ENCODE data around the gene SLC6A11. TPM values are rescaled to one million over a fixed set of nuclear protein-coding genes. Genes with fewer than 3 reads are reported as not detected.

The SLC6A11 gene
- total RNA-seq, 1 experiment from 2014 or later, result 1.5 TPM

- H3K9me3 ChIP-seq (ENCODE audit: control insufficient read depth, low read depth, low read length), result no peaks in the 10 kb centered on the region
- Mint-ChIP-seq H3K36me3 (ENCODE audit: insufficient read depth in 1 of 3, low read depth in 3 of 3) (no peaks in the 10 kb centered on the region), H3K27ac (no peak overlapping the region), H3K4me1 (peaks cover 0 to 4% of the 10 kb centered on the region in 2 experiments; a peak in 1 of 4 replicates), H3K4me3 (no peak overlapping the region), H3K27me3 (ENCODE audit: low read depth) (peaks cover 56% of the 10 kb centered on the region), H3K9me3 (no peaks in the 10 kb centered on the region)
- WGBS (ENCODE audit: extremely low coverage, insufficient read length, low lambda C conversion rate), result no CpG with 5 or more reads among the region's 3 CpGs
- no peak overlapping the region for H3K56ac ChIP-seq (ENCODE audit: insufficient read length, low read depth, low read length)
- no peaks in the 10 kb centered on the region for H3K23me2 ChIP-seq (ENCODE audit: insufficient read length, low read depth, low read length, poor library complexity, severe bottlenecking)
- H2AK5ac ChIP-seq (ENCODE audit: insufficient read length, low read length), result no peak overlapping the region
- H2BK120ac ChIP-seq (ENCODE audit: low read depth, low read length, poor library complexity, severe bottlenecking), result no peak overlapping the region
- no peaks in the 10 kb centered on the region for H3K79me1 ChIP-seq (ENCODE audit: insufficient read depth, low read depth, low read length, poor library complexity, severe bottlenecking)
- TF ChIP-seq, protein P1, sequence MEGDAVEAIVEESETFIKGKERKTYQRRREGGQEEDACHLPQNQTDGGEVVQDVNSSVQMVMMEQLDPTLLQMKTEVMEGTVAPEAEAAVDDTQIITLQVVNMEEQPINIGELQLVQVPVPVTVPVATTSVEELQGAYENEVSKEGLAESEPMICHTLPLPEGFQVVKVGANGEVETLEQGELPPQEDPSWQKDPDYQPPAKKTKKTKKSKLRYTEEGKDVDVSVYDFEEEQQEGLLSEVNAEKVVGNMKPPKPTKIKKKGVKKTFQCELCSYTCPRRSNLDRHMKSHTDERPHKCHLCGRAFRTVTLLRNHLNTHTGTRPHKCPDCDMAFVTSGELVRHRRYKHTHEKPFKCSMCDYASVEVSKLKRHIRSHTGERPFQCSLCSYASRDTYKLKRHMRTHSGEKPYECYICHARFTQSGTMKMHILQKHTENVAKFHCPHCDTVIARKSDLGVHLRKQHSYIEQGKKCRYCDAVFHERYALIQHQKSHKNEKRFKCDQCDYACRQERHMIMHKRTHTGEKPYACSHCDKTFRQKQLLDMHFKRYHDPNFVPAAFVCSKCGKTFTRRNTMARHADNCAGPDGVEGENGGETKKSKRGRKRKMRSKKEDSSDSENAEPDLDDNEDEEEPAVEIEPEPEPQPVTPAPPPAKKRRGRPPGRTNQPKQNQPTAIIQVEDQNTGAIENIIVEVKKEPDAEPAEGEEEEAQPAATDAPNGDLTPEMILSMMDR (conservative IDR thresholded peaks at IDR 0.05), result no peak
- H3K27me3 ChIP-seq (ENCODE audit: insufficient read depth, low read length), result no peaks in the 10 kb centered on the region
- H3K23ac ChIP-seq (ENCODE audit: insufficient read length, low read depth, low read length), result no peak overlapping the region
- no peaks in the 10 kb centered on the region for H4K20me1 ChIP-seq (ENCODE audit: control insufficient read depth, insufficient read depth, insufficient read length)
- no peak overlapping the region for H3K4ac ChIP-seq (ENCODE audit: low read depth, low read length)
- no peak overlapping the region for H2AFZ ChIP-seq (ENCODE audit: low read length)
- no peak overlapping the region for H3K14ac ChIP-seq (ENCODE audit: insufficient read depth, low read length)
- H3K4me2 ChIP-seq (ENCODE audit: insufficient read depth, insufficient read length, low read length), result no peak overlapping the region
- H3K4me1 ChIP-seq (ENCODE audit: insufficient read depth, low read length), result no peaks in the 10 kb centered on the region
- no peak overlapping the region for H2BK5ac ChIP-seq (ENCODE audit: insufficient read length, low read length)
- H3T11ph ChIP-seq (ENCODE audit: low read length), result no peak overlapping the region
- DNase-seq, result no peak
- no peak overlapping the region for H2BK20ac ChIP-seq (ENCODE audit: low read depth, low read length, poor library complexity, severe bottlenecking)
- no peak overlapping the region for H4K8ac ChIP-seq (replicated peaks; ENCODE audit: insufficient read length, low read depth, low read length)
- H3K27ac ChIP-seq (ENCODE audit: insufficient read length, low read depth, low read length), result no peak overlapping the region
- no peaks in the 10 kb centered on the region for H3K79me2 ChIP-seq (ENCODE audit: insufficient read depth, low read length)
- H3K18ac ChIP-seq (ENCODE audit: insufficient read length, low read depth, low read length), result no peak overlapping the region
- H2BK12ac ChIP-seq (ENCODE audit: insufficient read length, low read depth, low read length), result no peak overlapping the region
- H4K91ac ChIP-seq (ENCODE audit: insufficient read length, low read depth, low read length), result no peak overlapping the region
- no peak overlapping the region for H4K5ac ChIP-seq (ENCODE audit: insufficient read length, low read depth, low read length)
- no peak overlapping the region for H3K9ac ChIP-seq (ENCODE audit: extremely low read depth, insufficient read length, low read length)
- H2BK15ac ChIP-seq (ENCODE audit: low read depth, low read length), result no peak overlapping the region
Observed at GRCh38 chr3:10848261-10848660, 32.2 kb downstream of the SLC6A11 start.
